GM18511 (cell line): ENCODE measurements around the gene FGF7.
"Not testable (repeated sequence)": the region's sequence is repeated elsewhere in the genome, so short reads cannot be mapped to it uniquely, and the experiment has no call there.

Experiments
- ATAC-seq: cut with Tn5 transposase; IDR thresholded peaks from one replicate; pipeline ENCODE4 v1.9.1; 2021; ENCODE audit warnings: mild to moderate bottlenecking, moderate library complexity; ENCODE audit not compliant: unreplicated experiment

The FGF7 gene

GRCh38 chr15:49438962-49439631 lies 16.1 kb downstream of the FGF7 start:
- ATAC-seq = peak; percentile 89

DNA sequence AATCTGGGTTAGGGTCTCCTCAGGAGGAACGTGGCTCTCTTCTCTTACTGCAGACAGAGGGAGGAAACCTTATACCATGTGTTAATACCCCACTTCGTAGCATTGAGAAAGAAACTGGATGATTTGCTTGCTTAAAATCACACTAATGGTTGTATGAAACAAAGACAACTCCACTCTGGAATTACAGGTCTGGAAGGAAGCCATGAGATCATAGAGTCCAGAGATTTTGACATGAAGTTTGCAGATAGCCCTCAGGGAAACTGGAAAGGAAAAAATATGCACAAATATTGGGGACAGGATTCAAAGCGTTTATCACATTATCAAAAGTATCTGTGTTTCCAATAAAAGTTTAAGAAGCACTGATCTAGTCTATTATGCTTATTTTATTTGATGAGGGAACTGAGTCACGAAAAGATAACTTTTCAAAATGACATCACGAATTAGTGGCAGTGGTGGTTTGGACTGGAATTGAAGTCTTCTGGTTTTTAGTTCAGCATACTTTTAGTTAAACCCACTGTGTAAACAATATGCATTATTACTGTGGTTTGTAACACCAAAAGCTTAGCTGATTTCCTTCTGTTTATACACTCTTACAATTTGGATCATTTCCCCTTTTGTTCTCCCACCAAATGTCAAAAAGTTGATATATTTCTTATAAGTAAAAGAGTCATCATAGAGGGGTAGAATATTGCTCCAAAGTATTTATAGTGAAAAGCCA lies 16.8 kb downstream of the FGF7 start:
- no peak for ATAC-seq

DNA sequence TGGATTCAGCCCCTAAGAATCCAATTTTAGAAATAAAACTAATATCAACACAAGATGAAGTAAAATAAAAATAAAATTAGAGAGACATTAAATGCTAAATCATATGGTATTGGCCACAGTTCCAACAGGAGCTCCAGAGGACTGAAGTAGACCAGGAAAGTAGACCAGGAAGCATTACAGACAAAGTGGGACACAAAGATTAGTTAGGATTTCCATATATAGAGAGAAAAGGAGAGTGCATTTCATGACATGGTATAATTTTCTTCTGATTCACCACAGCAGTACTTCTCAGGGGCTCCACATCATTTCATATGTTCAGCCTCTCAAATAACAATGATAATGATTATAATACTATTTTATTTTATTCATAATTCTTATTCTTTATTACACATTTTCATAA lies 18.3 kb downstream of the FGF7 start:
- no peak for ATAC-seq

- no peak for ATAC-seq
Measured at GRCh38 chr15:49441816-49442215, 18.8 kb downstream of the FGF7 start.

GRCh38 chr15:49452595-49452994 lies 29.6 kb downstream of the FGF7 start:
- no peak for ATAC-seq

DNA sequence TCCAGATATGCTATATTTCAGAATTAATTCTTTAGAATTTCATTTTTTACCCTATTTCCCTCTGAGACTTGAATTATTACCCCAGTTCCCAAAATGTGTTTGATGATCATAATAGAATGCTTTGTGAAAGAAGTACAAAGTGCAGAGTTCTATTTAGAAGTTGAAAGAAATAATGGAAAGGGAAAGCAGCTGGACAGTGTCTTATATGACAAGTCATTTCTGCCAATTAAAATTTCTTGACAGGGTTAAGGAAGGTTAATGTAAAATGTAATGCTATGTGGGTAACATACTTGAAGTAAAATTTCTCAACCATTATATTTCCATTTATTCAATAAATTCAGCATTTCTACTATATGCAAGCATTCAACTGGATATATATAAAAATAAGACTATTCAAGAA lies 33.1 kb downstream of the FGF7 start:
- no peak for ATAC-seq

- no peak for ATAC-seq
Measured at GRCh38 chr15:49458145-49458544, 35.1 kb downstream of the FGF7 start.

DNA sequence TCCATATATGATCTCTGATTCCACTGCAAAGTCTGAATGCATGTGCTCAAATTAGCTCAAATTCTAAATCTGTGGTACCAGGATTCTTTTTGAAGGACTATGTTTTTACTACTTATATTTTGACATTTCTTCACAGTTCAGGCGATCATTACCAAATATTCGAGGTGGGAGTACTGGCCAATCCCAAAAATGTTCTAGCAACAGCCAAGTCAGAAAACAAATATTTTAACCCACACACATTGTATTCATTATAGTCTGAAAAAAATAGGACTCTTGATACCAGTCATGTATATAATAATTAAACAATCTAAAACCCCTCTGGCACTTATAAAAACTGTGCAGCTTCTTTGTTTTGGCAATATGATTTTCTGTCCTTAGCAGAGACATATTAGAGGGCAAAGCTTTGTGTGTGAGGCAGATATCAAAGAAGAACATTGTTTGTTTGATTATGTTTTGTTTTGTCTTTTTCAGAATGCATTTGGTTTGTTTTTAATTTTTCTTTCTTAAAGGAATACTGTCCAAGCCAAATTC lies 37.4 kb downstream of the FGF7 start:
- no peak for ATAC-seq

GRCh38 chr15:49462232-49462844 lies 39.3 kb downstream of the FGF7 start:
- no peak for ATAC-seq

- no peak for ATAC-seq
Measured at GRCh38 chr15:49464522-49464921, 41.5 kb downstream of the FGF7 start.

DNA sequence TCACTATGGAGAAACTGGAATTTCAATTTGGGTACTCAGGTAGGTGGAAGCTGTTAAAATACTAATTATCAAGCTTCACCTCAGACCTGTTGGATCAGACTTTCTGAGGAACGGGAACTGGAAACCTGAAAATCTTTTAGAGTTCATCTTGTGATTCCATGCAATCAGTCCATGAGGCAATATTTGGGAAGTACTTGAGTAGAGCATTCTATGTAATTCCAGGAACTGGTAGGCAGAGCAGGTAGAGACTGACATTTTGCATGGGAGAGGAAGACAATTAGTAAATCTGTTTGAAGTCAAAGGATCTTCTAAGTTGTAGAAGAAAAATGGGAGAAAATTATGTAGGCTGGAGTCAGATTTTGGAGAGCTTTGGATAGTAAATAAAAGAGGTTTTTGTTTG lies 43.1 kb downstream of the FGF7 start:
- no peak for ATAC-seq

GRCh38 chr15:49467746-49468480 lies 44.9 kb downstream of the FGF7 start:
- no peak for ATAC-seq

- ATAC-seq = no peak
Measured at GRCh38 chr15:49468481-49468839, 45.4 kb downstream of the FGF7 start.

DNA sequence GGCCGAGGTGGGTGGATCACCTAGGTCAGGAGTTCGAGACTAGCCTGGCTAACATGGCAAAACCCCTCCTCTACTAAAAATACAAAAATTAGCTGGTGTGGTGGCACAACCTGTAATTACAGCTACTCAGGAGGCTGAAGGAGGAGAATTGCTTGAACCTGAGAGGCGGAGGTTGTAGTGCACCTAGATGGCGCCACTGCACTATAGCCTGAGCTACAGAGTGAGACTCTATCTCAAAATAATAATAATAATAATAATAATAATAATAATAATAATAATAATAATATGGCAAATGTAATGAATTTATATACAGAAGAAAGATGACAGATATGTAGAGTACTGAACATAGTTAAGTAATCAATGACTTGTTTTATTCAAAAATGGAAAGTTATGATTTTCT lies 48.2 kb downstream of the FGF7 start:
- peak; percentile 38 for ATAC-seq

GRCh38 chr15:49471733-49472132 lies 48.7 kb downstream of the FGF7 start:
- peak; percentile 68 for ATAC-seq

DNA sequence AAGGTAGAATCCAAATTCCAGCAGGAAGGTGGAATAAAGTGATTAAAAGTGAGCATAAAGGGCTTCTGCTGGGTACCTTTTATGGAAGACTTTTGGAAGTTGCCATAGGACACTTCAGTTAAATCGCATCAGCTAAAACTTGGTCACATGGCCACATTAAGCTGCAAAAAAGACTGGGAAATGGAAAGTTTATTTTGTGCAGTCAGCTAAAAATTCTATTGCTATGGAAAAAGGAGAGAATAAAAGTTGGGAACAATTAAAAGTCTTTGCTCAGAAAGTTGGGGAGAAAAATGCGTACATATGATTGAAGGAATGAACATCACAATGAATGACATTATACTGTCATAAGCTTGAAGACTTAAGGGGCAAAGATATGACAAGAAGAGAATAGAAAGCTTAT lies 49.3 kb downstream of the FGF7 start:
- ATAC-seq = no peak

DNA sequence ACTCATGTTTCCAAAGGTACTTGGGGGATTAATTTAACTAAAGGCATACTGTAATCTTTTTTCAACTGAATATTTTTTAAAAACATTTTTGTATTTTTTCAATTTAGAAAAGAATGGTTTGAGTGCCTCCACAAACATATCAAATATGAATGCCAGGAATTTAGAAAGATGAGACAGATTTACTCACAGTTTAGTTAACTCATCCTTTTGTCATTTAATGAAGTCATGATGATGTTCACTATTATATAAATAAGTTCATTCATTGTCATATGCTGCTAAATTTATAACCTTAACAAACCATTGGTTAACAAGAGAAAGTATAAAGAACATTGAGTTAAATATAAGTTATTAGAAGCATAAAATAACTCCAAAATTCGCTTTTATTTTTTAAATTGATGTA lies 50.0 kb downstream of the FGF7 start:
- ATAC-seq = no peak

DNA sequence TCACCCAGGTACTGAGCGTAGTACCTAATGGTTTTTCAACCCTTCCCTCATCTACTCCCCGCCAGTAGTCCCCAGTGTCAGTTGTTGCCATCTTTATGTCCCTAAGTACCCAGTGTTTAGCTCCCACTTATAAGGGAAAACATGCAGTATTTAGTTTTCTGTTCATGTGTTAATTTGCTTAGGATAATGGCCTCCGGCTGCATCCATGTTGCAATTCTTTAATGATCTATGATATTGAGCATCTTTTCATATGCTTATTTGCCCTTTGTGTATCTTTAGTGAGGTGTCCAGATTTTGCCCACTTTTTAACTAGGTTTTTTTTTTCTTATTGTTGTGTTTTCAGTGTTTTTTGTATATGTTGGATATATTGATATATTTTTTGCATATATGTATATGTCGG lies 55.0 kb downstream of the FGF7 start:
- not testable (repeated sequence) for ATAC-seq

- not testable (repeated sequence) for ATAC-seq
Measured at GRCh38 chr15:49478982-49479381, 55.9 kb downstream of the FGF7 start.

DNA sequence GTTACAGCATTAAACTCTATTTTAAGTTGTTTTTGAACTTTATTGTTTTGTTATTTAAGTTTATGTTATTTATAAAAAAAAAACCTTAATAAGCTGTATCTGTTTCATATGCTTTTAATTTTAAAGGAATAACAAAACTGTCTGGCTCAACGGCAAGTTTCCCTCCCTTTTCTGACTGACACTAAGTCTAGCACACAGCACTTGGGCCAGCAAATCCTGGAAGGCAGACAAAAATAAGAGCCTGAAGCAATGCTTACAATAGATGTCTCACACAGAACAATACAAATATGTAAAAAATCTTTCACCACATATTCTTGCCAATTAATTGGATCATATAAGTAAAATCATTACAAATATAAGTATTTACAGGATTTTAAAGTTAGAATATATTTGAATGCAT lies 62.4 kb downstream of the FGF7 start:
- not testable (repeated sequence) for ATAC-seq

DNA sequence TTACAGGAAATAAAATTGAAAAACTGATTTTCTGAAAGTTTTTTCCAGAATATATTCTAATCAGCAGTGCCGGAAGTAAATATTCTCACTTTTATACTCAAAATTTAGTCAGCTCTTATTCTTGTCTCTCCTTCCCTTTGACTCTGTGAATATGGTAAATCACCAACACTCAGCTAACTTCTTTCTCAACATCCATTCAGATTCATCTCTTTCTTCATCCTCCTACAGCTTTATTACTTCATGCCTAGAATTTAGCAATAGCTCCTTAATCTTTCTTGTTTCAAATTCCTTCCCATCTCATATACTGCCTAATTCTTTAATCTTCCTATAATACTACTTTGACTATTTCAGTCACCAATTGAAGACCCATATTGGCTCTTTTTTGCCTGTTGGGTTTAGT lies 67.9 kb downstream of the FGF7 start:
- no peak for ATAC-seq
